KMS-11 (cell line): ENCODE measurements around the gene FRAS1.

Experiments used
- H2AFZ ChIP-seq: fragments of 200-600 bp; sonication (generic); 2 replicates; pipeline ENCODE4 v1.6.1; 2016; ENCODE audit warnings: antibody characterized with exemption, mixed run types, low read depth
- H3K27ac ChIP-seq: fragments of 200-600 bp; sonication (generic); 2 replicates; pipeline ENCODE4 v1.6.1; 2016; ENCODE audit warnings: mild to moderate bottlenecking, mixed run types
- H3K27me3 ChIP-seq: fragments of 200-600 bp; sonication (generic); 2 replicates; pipeline ENCODE4 v1.6.1; 2017; ENCODE audit warnings: mild to moderate bottlenecking, low read depth, mixed run types, moderate library complexity; ENCODE audit not compliant: insufficient read depth
- H3K36me3 ChIP-seq: fragments of 200-600 bp; sonication (generic); 2 replicates; pipeline ENCODE4 v1.6.1; 2017; ENCODE audit warnings: mild to moderate bottlenecking, mixed run types; ENCODE audit not compliant: insufficient read depth
- H3K4me1 ChIP-seq: fragments of 200-600 bp; sonication (generic); 2 replicates; pipeline ENCODE4 v1.6.1; 2016; ENCODE audit warnings: mild to moderate bottlenecking, low read depth, mixed run types; ENCODE audit not compliant: poor library complexity, severe bottlenecking
- H3K4me2 ChIP-seq: fragments of 200-600 bp; sonication (generic); 2 replicates; pipeline ENCODE4 v1.7.0; 2016; ENCODE audit warnings: mild to moderate bottlenecking, mixed run types
- H3K4me3 ChIP-seq: fragments of 200-600 bp; sonication (generic); IDR thresholded peaks from 2 replicates; pipeline ENCODE4 v1.6.1; 2017; ENCODE audit warnings: low read depth, low read length, mixed read lengths; ENCODE audit not compliant: insufficient read depth
- H3K79me2 ChIP-seq: fragments of 200-600 bp; sonication (generic); 2 replicates; pipeline ENCODE4 v1.6.1; 2016; ENCODE audit warnings: low read depth, mixed run types; ENCODE audit not compliant: insufficient read depth
- H3K9ac ChIP-seq: fragments of 200-600 bp; sonication (generic); 2 replicates; pipeline ENCODE4 v1.6.1; 2016; ENCODE audit warnings: mild to moderate bottlenecking, mixed run types
- H4K20me1 ChIP-seq: fragments of 200-600 bp; sonication (generic); 2 replicates; pipeline ENCODE4 v1.6.1; 2016; ENCODE audit warnings: mild to moderate bottlenecking, mixed run types; ENCODE audit not compliant: insufficient read depth
- TF ChIP-seq, protein P1 (sequence below): fragments of 200-600 bp; sonication (generic); conservative IDR thresholded peaks from 2 replicates; pipeline ENCODE4 v1.6.1; 2017; ENCODE audit warnings: low read depth, mild to moderate bottlenecking, antibody characterized with exemption, low read length, moderate library complexity, mixed read lengths

Gene FRAS1

DNA sequence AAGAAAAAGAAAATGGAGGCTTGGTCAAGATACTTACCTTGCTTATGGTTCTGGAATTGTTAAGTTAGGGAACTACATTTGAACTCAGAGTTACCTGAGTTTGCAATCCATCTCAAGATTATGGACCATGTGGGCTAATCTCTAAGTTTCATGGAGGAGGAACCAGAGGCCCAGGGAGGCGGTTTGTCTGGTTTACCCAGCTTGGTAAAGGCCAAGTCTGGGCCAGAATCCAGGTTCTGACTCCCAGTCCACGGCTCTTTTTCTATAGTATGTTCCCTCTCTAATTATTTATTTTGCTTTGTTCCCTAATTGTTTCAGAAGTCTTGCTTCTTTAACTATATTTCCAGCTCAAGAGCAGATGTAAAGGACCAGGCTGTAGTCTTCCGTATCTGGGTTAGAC lies 168.1 kb downstream of the FRAS1 start:
- TF ChIP-seq, protein P1, sequence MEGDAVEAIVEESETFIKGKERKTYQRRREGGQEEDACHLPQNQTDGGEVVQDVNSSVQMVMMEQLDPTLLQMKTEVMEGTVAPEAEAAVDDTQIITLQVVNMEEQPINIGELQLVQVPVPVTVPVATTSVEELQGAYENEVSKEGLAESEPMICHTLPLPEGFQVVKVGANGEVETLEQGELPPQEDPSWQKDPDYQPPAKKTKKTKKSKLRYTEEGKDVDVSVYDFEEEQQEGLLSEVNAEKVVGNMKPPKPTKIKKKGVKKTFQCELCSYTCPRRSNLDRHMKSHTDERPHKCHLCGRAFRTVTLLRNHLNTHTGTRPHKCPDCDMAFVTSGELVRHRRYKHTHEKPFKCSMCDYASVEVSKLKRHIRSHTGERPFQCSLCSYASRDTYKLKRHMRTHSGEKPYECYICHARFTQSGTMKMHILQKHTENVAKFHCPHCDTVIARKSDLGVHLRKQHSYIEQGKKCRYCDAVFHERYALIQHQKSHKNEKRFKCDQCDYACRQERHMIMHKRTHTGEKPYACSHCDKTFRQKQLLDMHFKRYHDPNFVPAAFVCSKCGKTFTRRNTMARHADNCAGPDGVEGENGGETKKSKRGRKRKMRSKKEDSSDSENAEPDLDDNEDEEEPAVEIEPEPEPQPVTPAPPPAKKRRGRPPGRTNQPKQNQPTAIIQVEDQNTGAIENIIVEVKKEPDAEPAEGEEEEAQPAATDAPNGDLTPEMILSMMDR: no peak
- Histone ChIP-seq H3K36me3 (no peaks in the 10 kb centered on the region), H3K79me2 (no peaks in the 10 kb centered on the region)

DNA sequence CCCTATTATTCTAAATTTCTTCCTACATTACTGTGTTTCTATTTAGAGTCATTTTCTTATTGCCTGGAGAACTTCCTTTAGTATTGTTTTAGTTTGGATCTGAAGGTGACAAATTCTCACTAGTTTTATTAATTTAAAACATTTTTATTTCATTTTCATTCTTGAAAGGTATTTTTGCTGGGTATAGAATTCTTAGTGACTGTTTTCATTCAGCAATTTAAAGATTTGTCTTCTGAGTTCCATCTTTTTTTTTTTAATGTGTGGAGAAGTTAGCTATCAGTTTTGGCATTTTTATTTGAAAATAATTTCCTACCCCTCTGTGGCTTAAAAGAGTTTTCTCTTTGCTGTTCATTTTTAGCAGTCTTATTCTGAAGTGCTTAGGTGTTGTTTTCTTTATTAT lies 169.2 kb downstream of the FRAS1 start:
- Histone ChIP-seq H3K4me2 (no peak overlapping the region), H3K9ac (no peak overlapping the region), H4K20me1 (no peaks in the 10 kb centered on the region), H3K4me1 (no peaks in the 10 kb centered on the region), H3K27me3 (no peaks in the 10 kb centered on the region), H3K4me3 (no peak overlapping the region), H3K27ac (no peak overlapping the region), H2AFZ (no peak overlapping the region), H3K36me3 (no peaks in the 10 kb centered on the region), H3K79me2 (no peaks in the 10 kb centered on the region)
- TF ChIP-seq, protein P1: no peak

More for the DNA sequence above, 168.1 kb downstream of the FRAS1 start:
- Histone ChIP-seq H3K4me1 (no peaks in the 10 kb centered on the region), H3K4me2 (no peak overlapping the region), H2AFZ (no peak overlapping the region), H3K4me3 (no peak overlapping the region), H3K9ac (no peak overlapping the region), H4K20me1 (no peaks in the 10 kb centered on the region), H3K27ac (no peak overlapping the region), H3K27me3 (no peaks in the 10 kb centered on the region)

DNA sequence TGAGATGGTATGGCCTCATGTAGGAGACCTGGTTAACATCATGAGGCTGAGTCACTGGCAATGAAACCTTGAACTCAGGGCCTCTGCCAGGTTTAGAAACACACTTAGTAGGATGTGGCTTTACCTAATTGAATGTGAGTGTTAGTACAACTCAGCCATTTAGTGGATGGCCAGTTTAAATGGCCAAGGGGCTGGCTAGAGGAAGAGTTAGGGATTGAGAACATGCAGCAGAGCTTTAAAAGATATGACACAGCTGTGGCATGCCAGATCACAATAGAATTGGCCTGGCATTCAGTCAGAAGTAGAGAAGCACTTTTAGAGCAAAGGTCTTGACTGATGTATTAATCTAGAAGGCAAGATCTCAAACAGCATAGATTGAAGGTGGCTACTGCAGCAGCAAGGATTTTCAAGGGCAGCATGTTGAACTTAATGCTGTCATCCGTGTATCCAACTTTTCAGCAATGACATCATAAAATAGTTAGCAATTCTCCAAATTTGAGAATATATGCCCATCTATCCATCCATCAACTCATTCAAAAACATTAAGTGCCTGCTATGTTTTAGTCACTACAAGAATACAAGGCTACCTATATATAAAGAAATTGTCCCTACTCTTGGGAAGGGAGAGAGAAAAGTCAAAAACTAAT lies 170.4 kb downstream of the FRAS1 start:
- Histone ChIP-seq H3K79me2 (no peaks in the 10 kb centered on the region), H3K36me3 (no peaks in the 10 kb centered on the region), H3K4me3 (no peak overlapping the region), H3K4me2 (no peak overlapping the region), H3K4me1 (no peaks in the 10 kb centered on the region), H3K27ac (no peak overlapping the region), H4K20me1 (no peaks in the 10 kb centered on the region), H2AFZ (no peak overlapping the region), H3K9ac (no peak overlapping the region), H3K27me3 (no peaks in the 10 kb centered on the region)
- TF ChIP-seq, protein P1: no peak

DNA sequence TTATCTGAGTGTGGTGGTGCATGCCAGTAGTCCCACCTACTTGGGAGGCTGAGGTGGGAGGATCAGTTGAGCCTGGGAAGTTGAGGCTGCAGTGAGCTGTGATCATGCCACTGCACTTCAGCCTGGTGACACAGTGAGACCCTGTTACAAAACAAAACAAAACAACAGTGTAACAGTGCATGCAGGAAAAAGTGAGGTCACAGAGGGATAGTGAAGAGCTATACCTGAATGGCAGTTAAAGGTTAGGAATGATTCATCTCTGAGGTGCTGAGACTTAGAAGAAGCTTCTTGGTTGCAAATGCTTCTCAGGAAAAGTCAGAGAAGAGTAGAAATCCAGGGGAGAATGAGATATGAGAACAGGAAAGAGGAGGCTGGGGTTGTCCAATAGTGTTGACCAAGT lies 178.7 kb downstream of the FRAS1 start:
- TF ChIP-seq, protein P1: no peak
- Histone ChIP-seq H3K4me2 (no peak overlapping the region), H3K79me2 (no peaks in the 10 kb centered on the region), H3K9ac (no peak overlapping the region), H3K4me3 (no peak overlapping the region), H3K36me3 (no peaks in the 10 kb centered on the region), H3K4me1 (no peaks in the 10 kb centered on the region), H2AFZ (no peak overlapping the region), H3K27me3 (no peaks in the 10 kb centered on the region), H4K20me1 (no peaks in the 10 kb centered on the region), H3K27ac (no peak overlapping the region)
